Smooth muscle cell of the brain vasculature (primary cell): Measurements from ENCODE around the gene DRAM1.

Source experiments
- DNase-seq: peaks from one replicate; pipeline ENCODE4 v3.0.0-alpha.2; 2012; ENCODE audit warnings: low read depth, low spot score

The DRAM1 gene

DNA sequence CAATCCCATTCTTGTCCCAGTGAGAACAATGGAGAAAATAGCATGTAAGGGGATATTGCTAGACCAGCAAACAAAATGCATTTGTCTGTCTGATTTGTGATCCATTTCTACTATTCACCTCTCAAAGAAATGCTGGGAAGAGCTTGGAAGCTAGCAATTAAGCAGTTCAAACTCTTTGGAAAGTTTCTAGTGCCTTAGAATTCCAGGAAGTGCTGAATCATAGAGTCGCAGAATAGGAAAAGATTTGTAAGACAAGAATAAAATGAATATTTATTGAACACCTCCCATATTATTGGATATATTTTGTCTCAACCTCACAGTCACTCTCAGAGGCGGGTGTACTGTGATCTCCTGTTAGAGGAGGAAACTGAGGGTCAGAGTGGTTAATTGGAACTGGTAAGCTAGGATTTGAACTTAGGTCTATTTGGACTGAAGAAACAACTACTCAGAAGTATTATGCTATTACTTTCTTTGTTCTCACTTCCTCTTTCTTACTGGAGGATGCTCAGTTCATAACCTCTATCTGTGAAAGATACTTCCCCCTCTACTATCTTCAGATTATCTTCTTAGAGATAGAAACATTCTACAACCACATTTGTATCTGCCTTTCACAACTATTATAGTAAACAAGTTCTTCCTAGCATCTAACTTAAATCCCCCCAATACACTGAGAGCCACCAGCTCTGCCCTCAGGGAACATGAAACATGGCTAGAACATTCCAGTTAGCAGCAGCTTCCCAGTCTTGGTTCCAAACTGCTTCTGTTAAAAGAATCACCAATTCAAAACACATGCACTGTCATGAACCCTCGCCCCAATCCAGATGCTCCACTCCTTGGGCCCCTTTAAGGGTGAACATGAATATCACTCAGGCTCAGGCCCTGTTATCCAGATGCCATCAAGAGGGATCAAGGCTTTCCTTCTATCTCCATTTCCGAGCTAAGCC lies 64.2 kb downstream of the DRAM1 start:
- DNase-seq = no peak

DNA sequence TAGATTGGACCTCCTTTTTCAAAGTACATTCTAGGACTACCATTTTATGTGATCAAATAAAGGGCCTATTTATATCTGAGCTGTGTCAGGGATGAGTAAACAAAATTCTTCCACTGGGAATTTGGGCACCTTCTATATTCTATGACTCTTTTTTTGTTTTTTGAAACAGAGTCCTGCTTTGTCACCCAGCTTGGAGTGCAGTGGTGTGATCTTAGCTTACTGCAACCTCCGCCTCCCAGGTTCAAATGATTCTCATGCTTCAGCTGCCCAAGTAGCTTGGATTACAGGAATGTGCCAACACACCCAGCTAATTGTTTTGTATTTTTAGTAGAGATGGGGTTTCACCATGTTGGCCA lies 64.8 kb downstream of the DRAM1 start:
- no peak for DNase-seq

- no peak for DNase-seq
Observed at GRCh38 chr12:101945369-101946232, 68.2 kb downstream of the DRAM1 start.

DNA sequence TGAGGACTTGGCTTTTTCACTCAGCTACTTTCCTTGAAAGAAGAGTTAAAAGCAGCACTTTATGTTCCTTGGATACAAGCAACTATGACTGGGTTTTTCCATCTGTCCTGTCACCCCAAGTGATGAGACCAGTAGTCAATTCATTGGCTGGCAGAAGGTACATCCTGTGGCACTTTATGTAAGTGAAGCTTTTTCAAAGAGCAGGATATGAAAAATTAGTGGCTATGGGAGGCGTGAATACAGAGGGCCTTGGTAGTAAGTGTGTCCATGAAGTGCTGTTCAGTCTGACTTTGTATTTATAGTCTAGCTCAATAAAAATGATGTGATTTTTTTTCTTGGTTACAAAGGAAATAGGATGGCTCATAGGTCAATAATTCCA lies 68.8 kb downstream of the DRAM1 start:
- no peak for DNase-seq

DNA sequence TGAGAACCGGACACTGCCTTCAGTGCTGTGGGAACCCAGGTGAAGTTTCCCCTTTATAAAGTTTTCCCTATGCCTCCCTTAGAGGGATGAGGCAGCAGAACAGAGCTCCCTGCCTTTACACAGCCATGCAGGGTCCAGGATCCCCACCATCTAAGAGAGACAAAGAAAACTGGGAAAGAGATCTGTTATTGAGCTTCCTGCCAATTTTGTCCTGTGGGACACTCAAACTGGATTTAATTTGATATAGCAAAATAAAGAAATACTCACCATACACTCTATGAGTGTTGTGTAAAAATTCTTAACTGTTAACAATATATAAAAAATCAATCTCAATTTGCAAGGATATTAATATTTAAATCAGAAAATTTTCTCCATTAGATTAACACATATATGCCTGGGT lies 69.9 kb downstream of the DRAM1 start:
- DNase-seq = no peak

DNA sequence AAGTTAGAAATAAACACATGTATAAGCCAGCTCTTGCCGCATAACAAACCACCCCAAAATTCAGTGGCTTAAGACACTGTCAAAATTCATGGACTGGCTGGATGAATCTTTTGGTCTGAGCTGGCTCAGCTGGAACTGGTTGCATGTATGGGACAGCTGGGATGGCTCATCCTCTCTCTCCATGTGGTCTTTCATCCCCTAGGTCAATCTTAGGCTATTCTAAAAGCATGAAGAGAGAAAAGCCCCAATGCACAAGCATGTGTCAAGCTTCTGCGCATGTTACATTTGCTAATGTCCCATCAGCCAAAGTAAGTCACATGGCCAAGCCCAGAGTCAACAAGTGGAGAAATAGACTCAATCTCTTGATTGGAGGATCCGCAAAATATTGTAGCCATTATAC lies 71.0 kb downstream of the DRAM1 start:
- no peak for DNase-seq

GRCh38 chr12:101951002-101951670 lies 73.8 kb downstream of the DRAM1 start:
- DNase-seq = no peak

- no peak for DNase-seq
Observed at GRCh38 chr12:101954113-101954512, 76.7 kb downstream of the DRAM1 start.

DNA sequence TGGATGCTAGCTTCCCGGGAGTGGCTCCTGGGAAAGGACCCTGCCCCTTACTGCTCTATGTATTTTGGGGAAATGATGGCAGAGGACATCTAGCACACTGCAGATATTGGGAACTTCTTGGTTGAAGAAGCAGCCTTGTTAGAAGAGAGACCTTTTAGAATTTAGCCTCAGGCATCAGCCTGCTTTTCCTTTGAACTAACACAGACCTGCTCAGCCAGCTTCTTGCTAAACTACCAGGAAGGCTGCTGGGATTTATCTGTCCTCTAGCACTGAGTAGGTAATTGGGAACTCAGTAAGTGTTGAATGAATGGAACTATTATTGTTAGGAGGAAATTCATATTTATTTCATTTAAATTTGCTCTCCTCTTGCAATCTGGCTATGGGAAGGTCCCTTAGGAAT lies 77.3 kb downstream of the DRAM1 start:
- DNase-seq = no peak

DNA sequence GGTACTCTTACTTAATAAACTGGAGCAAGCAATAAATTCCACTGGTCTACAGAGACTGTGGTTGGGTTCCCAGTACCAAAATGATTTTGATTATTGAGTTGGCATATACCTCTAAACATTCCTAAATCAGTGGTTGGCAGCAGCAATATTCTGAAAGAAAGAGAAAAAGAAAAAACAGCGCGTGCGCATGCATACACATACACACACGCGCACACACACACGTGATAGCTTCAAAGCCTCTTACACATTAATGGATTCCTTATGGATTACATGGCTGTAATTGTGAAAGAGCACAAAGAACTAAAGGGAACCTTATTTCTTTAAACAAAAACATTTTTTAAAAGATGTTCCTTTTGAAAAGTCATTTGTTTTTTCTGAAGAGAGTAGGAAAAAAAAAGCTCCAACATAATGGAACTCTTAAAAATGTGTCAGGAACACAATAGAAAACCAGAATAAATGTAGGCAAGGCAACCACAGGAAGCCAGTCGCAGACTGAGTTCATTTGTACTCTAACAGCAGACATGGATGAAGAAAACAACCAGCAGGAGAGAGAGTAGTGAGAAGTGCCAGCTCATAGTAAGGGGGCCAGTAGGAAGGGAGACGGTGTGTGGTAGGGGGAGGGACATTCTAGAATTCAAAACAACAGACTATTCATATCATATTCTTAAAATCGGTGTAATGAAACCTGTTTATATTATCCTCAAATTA lies 80.0 kb downstream of the DRAM1 start:
- DNase-seq = no peak

GRCh38 chr12:101959607-101960006 lies 82.2 kb downstream of the DRAM1 start:
- DNase-seq = no peak

DNA sequence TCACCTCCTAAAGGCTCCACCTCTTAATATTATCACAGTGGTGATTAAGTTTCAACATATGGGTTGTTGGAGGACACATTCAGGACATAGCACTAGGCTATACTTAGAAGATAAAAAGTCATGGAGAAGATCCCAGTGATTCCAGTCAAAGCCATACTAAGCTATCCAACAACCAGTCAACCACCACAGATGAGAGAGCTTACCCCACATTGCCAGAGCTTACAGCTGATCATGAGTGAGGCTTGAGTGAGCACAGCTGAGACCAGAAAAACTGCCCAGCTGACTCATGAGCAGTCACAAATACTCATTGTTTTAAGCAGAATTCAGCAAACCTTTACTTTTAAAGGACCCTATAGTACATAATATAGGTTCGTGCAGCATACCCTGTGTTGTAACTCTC lies 85.1 kb downstream of the DRAM1 start:
- no peak for DNase-seq

DNA sequence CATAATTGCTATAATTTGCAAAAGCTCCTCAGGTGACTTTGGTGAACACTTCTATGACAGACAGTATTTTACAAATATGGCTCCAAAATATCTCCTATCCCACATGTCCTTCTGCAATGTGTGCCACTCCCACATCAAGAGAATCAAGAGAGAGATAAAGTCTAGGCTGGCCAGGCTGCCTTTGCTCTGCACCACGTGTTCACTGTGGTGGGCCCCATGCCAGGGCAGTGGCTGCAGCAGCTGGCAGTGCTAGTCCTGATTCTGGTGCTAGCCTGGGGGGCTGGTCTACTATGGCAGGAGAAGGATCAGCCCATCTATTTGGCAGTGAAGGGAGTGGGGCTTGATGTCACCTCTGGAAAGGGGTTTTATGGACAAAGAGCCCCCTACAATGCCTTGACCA lies 86.3 kb downstream of the DRAM1 start:
- no peak for DNase-seq

DNA sequence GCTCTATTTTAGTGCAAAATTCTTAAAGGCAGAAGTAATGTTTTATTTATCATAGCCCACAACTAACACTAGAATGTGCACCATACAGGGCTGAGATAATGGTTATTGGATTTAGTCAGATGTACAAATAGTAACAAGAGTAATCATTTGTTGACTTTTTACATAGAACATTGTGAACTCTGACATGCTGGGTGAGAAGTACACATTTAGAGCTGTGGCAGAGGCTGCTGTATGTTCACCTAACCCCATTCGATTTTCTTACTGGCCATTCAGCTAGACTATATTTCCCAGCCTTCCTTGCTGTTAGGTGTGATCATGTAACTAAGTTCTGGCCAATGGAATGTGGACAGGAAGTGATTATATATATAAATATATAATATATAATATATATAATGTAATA lies 89.1 kb downstream of the DRAM1 start:
- DNase-seq = no peak

DNA sequence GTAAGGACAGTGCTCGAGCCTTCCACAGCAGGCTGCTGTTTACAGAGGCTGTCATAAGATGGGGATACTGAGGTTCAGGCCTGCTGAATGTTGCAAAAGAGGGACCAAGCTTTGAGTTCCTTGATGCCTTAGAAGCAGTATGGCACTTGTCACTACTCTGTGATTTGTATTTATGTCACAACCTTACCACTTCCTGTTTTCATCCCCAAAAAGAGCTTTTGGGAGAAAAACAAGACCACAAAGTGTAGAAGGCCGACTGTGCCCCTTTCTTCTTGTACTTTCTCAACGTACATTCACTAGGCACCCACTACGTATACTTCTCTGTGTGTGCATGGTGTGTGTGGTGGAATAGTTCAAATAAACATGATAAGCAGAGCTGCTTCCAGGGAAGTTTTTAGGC lies 90.1 kb downstream of the DRAM1 start:
- DNase-seq = no peak

DNA sequence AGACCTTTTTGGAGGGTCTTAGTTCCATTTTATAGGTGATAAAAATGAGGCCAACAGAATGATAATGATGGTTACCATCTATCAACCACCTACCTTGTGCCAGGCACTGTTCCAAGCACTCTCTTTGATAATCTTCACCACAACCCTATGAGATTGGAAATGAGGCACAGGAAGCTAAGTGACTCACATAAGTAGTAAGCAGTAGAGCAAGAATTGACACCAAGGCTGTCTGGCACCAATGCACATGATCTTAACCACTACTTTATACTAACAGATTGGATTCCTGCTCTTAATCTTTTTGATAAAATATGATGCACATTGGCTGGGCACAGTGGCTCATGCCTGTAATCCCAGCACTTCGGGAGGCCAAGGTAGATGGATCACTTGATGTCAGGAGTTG lies 91.4 kb downstream of the DRAM1 start:
- DNase-seq = no peak
